HepG2 (cell line): ENCODE results near the gene PSENEN. TPM values are rescaled to one million over a fixed set of nuclear protein-coding genes. Genes with fewer than 3 reads are reported as not detected.
A peak's percentile ranks its signal among the peaks of the same experiment; 100 is the strongest.

Experiments used
- GABPB1 ChIP-seq: IDR thresholded peaks from 2 replicates; pipeline ENCODE4 v1.6.1; 2016; ENCODE audit warnings: mild to moderate bottlenecking, missing genetic modification reagents, moderate library complexity, missing compliant biosample characterization
- HMG20A ChIP-seq: IDR thresholded peaks from 2 replicates; pipeline ENCODE4 v1.6.1; 2016; ENCODE audit warnings: borderline replicate concordance
- KDM6A ChIP-seq: IDR thresholded peaks from 2 replicates; pipeline ENCODE4 v1.6.1; 2016; ENCODE audit warnings: low read depth
- NPAS2 ChIP-seq: sonication (generic); formaldehyde crosslinking; IDR thresholded peaks from 2 replicates; pipeline ENCODE4 v1.8.0; 2022; ENCODE audit warnings: mild to moderate bottlenecking, missing genetic modification reagents, borderline replicate concordance
- SAFB2 ChIP-seq: sonication (generic); formaldehyde crosslinking; IDR thresholded peaks from 2 replicates; pipeline ENCODE4 v1.5.1; 2020; ENCODE audit warnings: missing genetic modification reagents, low read depth, mild to moderate bottlenecking, borderline replicate concordance
- ZNF232 ChIP-seq: sonication (generic); formaldehyde crosslinking; IDR thresholded peaks from 2 replicates; pipeline ENCODE4 v1.4.0; 2020; ENCODE audit warnings: missing genetic modification reagents, borderline replicate concordance
- ZNF335 ChIP-seq: sonication (generic); formaldehyde crosslinking; IDR thresholded peaks from 2 replicates; pipeline ENCODE4 v1.4.0; 2020; ENCODE audit warnings: missing genetic modification reagents
- ZNF33A ChIP-seq: sonication (generic); formaldehyde crosslinking; IDR thresholded peaks from 2 replicates; pipeline ENCODE4 v1.5.1; 2020; ENCODE audit warnings: missing genetic modification reagents, mild to moderate bottlenecking, moderate library complexity, borderline replicate concordance
- ZNF552 ChIP-seq: sonication (generic); formaldehyde crosslinking; IDR thresholded peaks from 2 replicates; pipeline ENCODE4 v1.9.0; 2022; ENCODE audit warnings: missing genetic modification reagents, mild to moderate bottlenecking, borderline replicate concordance
- ZNF572 ChIP-seq: sonication (generic); formaldehyde crosslinking; IDR thresholded peaks from 2 replicates; pipeline ENCODE4 v1.5.1; 2020; ENCODE audit warnings: mild to moderate bottlenecking, missing genetic modification reagents
- ZNF616 ChIP-seq: sonication (generic); formaldehyde crosslinking; IDR thresholded peaks from 2 replicates; pipeline ENCODE4 v1.5.0; 2020; ENCODE audit warnings: low read depth, mild to moderate bottlenecking, missing genetic modification reagents
- ZNF747 ChIP-seq: sonication (generic); formaldehyde crosslinking; IDR thresholded peaks from 2 replicates; pipeline ENCODE4 v1.8.1; 2023; ENCODE audit warnings: missing genetic modification reagents, mild to moderate bottlenecking, borderline replicate concordance
- ZNF749 ChIP-seq: sonication (generic); formaldehyde crosslinking; IDR thresholded peaks from 2 replicates; pipeline ENCODE4 v1.8.0; 2022; ENCODE audit warnings: mild to moderate bottlenecking, missing genetic modification reagents, moderate library complexity, borderline replicate concordance
- polyA plus RNA-seq, 8 experiments: library from polyadenylated mRNA; depleted of rRNA in 3 of 8; stranded (reverse) in 7 of 8; unstranded in 1 of 8; fragments of >200 nt; fragmentation: Illumina TruSeq in 4 of 8; extraction: Trizol in 4 of 8; gene quantifications; 2 replicates each; pipeline versions ENCODE4 v1.2.1 to v1.2.3, GENCODE V29; 2011 to 2016; ENCODE audit warnings: low read depth in 4 of 8, missing spikeins in 1 of 8, mixed read lengths in 1 of 8; ENCODE audit not compliant: insufficient read depth in 1 of 8
- total RNA-seq, 5 experiments: library from RNA; depleted of rRNA; stranded (reverse); fragments of >200 nt; fragmentation: Illumina TruSeq; extraction: Trizol; gene quantifications; 2 replicates each; pipeline ENCODE4 v1.2.3, GENCODE V29; 2016; ENCODE audit warnings: low read depth in 1 of 5
- TF ChIP-seq, protein P1 (sequence below), 2 experiments: IDR thresholded peaks; 2 replicates each; pipeline ENCODE4 v1.6.1; 2011 to 2012; ENCODE audit warnings: low read length in 2 of 2, borderline replicate concordance in 1 of 2, low read depth in 1 of 2, mild to moderate bottlenecking in 1 of 2, moderate library complexity in 1 of 2
- TF ChIP-seq, protein P2 (sequence below): sonication (generic); formaldehyde crosslinking; conservative IDR thresholded peaks from 2 replicates; pipeline ENCODE4 v1.4.0; 2020; ENCODE audit warnings: mild to moderate bottlenecking, missing genetic modification reagents, moderate library complexity
- TF ChIP-seq, protein P3 (sequence below): sonication (generic); formaldehyde crosslinking; IDR thresholded peaks from 2 replicates; pipeline ENCODE4 v1.5.0; 2020; ENCODE audit warnings: mild to moderate bottlenecking, low read depth, missing genetic modification reagents, borderline replicate concordance
- TF ChIP-seq, protein P4 (sequence below): sonication (generic); formaldehyde crosslinking; IDR thresholded peaks from 2 replicates; pipeline ENCODE4 v1.5.0; 2020; ENCODE audit warnings: mild to moderate bottlenecking, missing genetic modification reagents

The PSENEN gene
- total and polyA plus RNA-seq, 2 of the 13 experiments (the other 11 are each of a cell fraction or from before 2014, with no cell fraction given): 16.9 to 34.2 TPM

DNA sequence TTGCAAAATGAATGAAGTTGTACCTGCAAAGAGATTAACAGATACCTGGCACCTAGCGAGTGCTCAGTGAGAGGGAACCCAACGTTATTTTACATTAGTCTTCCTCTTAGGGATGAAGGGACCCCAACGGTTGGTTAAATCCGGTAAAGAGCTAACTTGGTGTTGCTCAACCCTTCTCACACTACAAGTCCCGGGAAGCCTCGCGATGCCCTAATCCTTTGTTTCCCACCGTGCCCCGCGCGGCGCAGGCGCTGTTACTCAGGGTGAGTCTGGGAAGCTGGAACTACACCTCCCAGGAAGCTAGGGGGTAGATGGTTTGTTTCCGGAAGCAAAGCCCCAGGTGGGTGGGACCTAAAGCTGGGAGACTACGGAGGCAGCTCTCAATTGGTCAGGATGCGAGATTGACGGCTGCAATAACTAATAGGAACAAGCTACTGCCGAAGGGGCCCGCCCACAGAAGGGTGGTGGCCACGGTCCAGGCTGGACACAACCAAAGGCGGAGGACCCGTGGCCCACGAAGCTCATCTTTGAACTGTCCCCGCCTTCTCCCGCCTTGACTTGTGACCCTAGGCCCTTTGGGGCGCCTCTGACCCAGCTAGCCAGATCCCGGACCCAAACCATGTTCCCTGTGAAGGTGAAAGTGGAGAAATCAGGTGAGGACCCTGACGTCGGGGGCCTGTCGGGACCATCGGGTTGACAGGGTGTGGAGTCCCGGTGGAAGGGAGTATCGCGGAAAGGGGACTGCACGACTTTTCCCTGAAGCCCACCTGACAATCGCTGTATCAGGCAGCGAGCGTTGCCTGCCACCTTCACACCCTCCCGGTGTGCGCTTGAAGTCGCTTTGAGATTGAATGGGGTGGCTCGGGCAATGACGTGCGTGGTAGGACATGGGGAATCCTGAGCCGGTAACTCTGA, 2.9 kb downstream of the PSENEN start, which contains the start of gene LIN37 (continued):
- TF ChIP-seq, protein P1, sequence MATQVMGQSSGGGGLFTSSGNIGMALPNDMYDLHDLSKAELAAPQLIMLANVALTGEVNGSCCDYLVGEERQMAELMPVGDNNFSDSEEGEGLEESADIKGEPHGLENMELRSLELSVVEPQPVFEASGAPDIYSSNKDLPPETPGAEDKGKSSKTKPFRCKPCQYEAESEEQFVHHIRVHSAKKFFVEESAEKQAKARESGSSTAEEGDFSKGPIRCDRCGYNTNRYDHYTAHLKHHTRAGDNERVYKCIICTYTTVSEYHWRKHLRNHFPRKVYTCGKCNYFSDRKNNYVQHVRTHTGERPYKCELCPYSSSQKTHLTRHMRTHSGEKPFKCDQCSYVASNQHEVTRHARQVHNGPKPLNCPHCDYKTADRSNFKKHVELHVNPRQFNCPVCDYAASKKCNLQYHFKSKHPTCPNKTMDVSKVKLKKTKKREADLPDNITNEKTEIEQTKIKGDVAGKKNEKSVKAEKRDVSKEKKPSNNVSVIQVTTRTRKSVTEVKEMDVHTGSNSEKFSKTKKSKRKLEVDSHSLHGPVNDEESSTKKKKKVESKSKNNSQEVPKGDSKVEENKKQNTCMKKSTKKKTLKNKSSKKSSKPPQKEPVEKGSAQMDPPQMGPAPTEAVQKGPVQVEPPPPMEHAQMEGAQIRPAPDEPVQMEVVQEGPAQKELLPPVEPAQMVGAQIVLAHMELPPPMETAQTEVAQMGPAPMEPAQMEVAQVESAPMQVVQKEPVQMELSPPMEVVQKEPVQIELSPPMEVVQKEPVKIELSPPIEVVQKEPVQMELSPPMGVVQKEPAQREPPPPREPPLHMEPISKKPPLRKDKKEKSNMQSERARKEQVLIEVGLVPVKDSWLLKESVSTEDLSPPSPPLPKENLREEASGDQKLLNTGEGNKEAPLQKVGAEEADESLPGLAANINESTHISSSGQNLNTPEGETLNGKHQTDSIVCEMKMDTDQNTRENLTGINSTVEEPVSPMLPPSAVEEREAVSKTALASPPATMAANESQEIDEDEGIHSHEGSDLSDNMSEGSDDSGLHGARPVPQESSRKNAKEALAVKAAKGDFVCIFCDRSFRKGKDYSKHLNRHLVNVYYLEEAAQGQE (IDR thresholded peaks at IDR 0.05; ENCODE audit: borderline replicate concordance in 1 of 2, low read depth in 1 of 2, low read length in 2 of 2): peak in 1 of 2 experiments; percentile 53; a peak in 1 of 4 replicates
- TF ChIP-seq ZNF232 (no peak), ZNF33A (CRISPR knock-in tag) (no peak), SAFB2 (no peak), GABPB1 (CRISPR knock-in tag) (peak; percentile 97), KDM6A (CRISPR knock-in tag) (0 out of 2 replicates have a peak, but pooled peaks have one; percentile 20), ZNF749 (CRISPR knock-in tag) (no peak), NPAS2 (CRISPR knock-in tag) (no peak), ZNF747 (CRISPR knock-in tag) (no peak), HMG20A (CRISPR knock-in tag) (no peak), ZNF572 (no peak), ZNF335 (peak; percentile 34; the same call in 1 of the 2 replicates), ZNF552 (CRISPR knock-in tag) (no peak), ZNF616 (CRISPR knock-in tag) (0 out of 2 replicates have a peak, but pooled peaks have one; percentile 40)
- TF ChIP-seq, protein P2, sequence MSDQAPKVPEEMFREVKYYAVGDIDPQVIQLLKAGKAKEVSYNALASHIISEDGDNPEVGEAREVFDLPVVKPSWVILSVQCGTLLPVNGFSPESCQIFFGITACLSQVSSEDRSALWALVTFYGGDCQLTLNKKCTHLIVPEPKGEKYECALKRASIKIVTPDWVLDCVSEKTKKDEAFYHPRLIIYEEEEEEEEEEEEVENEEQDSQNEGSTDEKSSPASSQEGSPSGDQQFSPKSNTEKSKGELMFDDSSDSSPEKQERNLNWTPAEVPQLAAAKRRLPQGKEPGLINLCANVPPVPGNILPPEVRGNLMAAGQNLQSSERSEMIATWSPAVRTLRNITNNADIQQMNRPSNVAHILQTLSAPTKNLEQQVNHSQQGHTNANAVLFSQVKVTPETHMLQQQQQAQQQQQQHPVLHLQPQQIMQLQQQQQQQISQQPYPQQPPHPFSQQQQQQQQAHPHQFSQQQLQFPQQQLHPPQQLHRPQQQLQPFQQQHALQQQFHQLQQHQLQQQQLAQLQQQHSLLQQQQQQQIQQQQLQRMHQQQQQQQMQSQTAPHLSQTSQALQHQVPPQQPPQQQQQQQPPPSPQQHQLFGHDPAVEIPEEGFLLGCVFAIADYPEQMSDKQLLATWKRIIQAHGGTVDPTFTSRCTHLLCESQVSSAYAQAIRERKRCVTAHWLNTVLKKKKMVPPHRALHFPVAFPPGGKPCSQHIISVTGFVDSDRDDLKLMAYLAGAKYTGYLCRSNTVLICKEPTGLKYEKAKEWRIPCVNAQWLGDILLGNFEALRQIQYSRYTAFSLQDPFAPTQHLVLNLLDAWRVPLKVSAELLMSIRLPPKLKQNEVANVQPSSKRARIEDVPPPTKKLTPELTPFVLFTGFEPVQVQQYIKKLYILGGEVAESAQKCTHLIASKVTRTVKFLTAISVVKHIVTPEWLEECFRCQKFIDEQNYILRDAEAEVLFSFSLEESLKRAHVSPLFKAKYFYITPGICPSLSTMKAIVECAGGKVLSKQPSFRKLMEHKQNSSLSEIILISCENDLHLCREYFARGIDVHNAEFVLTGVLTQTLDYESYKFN (CRISPR knock-in tag): peak; percentile 50
- TF ChIP-seq, protein P3, sequence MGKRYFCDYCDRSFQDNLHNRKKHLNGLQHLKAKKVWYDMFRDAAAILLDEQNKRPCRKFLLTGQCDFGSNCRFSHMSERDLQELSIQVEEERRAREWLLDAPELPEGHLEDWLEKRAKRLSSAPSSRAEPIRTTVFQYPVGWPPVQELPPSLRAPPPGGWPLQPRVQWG (CRISPR knock-in tag): no peak
- TF ChIP-seq, protein P4, sequence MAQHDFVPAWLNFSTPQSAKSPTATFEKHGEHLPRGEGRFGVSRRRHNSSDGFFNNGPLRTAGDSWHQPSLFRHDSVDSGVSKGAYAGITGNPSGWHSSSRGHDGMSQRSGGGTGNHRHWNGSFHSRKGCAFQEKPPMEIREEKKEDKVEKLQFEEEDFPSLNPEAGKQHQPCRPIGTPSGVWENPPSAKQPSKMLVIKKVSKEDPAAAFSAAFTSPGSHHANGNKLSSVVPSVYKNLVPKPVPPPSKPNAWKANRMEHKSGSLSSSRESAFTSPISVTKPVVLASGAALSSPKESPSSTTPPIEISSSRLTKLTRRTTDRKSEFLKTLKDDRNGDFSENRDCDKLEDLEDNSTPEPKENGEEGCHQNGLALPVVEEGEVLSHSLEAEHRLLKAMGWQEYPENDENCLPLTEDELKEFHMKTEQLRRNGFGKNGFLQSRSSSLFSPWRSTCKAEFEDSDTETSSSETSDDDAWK (CRISPR knock-in tag): no peak
